ENCODE data around the gene ALOX12. TPM values are rescaled to one million over a fixed set of nuclear protein-coding genes. Genes with fewer than 3 reads are reported as not detected.

The ALOX12 gene
- polyA plus RNA-seq, 1 experiment, result not detected

DNA sequence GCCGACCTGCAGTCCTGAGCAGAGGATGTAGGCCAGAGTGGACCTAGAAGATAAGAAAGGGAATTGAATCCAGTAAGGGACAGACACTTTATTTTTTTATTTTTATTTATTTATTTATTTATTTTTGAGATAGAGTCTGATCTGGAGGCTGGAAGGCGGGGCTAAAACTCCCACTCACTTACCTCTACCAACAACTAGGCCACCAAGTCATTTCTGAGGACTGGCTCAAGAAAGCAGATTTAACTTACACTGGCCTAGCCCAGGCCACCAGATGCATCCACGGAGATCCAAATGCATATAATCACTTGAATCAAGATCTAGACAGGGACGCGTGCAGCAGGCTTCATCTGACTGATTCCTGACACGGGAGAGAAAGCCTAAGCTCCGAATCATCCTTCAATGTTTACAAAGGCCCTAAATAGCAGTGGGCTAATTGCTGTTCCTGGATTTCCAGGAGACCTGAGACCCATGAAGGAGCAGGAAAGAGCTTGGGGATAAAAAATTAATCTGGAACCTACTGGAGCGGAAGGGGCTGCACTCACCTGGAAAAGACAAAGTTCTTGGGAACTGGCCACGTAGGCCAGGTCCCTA is 1.1 kb upstream of the ALOX12 start:
- CTCF ChIA-PET, result interaction anchor here (2.5 to 4.4 kb wide), 2 partner anchors 9 to 84 kb away, joined by 7 to 26 read pairs; no protein-coding TSS in a partner anchor
- H3K36me3 ChIP-seq (ENCODE audit: control insufficient read depth, insufficient read depth, low read length), result peaks cover 11% of the 10 kb centered on the region; the same call in 1 of the 2 replicates
- POLR2A ChIA-PET, result no interaction called here
- TF ChIP-seq CTCF (IDR thresholded peaks at IDR 0.05; ENCODE audit: insufficient read depth, low read depth, low read length), result no peak
- H3K4me3 ChIP-seq (ENCODE audit: low read depth, low read length), result no peak overlapping the region
- DNase-seq (ENCODE audit: low read depth), result no peak
- H3K27me3 ChIP-seq (ENCODE audit: control insufficient read depth, insufficient read depth, low read length), result no peaks in the 10 kb centered on the region

- ChIA-PET POLR2A (no interaction called here), CTCF (interaction anchor here (0.8 to 4.4 kb wide), 6 partner anchors 7 to 330 kb away, joined by 3 to 26 read pairs (median 5); no protein-coding TSS in a partner anchor)
- Histone ChIP-seq H3K36me3 (ENCODE audit: control insufficient read depth, insufficient read depth, low read length) (peaks cover 12% of the 10 kb centered on the region), H3K4me3 (ENCODE audit: low read depth, low read length) (no peak overlapping the region; the same call in 1 of the 2 replicates), H3K27me3 (ENCODE audit: control insufficient read depth, insufficient read depth, low read length) (no peaks in the 10 kb centered on the region)
- TF ChIP-seq CTCF (IDR thresholded peaks at IDR 0.05; ENCODE audit: insufficient read depth, low read depth, low read length), result no peak
- DNase-seq (ENCODE audit: low read depth), result no peak
These were observed 585 bp downstream of the ALOX12 start for GRCh38 chr17:6996256-6997011.

GRCh38 chr17:6997171-6997570 is 1.3 kb downstream of the ALOX12 start:
- ChIA-PET CTCF (no interaction called here), POLR2A (no interaction called here)
- DNase-seq (ENCODE audit: low read depth), result no peak
- Histone ChIP-seq H3K36me3 (ENCODE audit: control insufficient read depth, insufficient read depth, low read length) (peaks cover 13% of the 10 kb centered on the region), H3K27me3 (ENCODE audit: control insufficient read depth, insufficient read depth, low read length) (no peaks in the 10 kb centered on the region), H3K4me3 (ENCODE audit: low read depth, low read length) (no peak overlapping the region)
- TF ChIP-seq CTCF (IDR thresholded peaks at IDR 0.05; ENCODE audit: insufficient read depth, low read depth, low read length), result no peak

DNA sequence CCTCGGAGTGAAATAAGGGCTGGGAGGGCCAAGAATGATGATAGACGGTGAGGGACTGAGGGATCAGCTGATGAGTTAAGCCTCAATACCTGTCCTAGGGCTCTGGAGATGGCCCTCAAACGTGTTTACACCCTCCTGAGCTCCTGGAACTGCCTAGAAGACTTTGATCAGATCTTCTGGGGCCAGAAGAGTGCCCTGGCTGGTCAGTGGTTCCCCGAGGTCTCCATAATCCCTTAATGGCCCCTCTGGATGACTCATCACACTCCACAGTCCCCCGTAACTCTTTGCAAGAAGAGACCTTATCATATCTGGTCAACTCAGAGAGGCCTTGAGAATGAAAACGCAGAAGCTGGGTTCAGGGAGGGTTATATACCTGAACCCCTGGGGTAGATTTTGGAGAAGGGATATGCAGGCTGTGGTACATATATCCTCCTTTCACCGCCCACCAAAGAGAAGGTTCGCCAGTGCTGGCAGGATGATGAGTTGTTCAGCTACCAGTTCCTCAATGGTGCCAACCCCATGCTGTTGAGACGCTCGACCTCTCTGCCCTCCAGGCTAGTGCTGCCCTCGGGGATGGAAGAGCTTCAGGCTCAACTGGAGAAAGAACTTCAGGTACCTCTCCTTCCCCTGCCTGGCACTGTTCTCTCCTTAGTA is 3.1 kb downstream of the ALOX12 start:
- ChIA-PET CTCF (interaction anchor here (1.4 to 13.5 kb wide), 3 partner anchors 14 to 88 kb away, joined by 3 to 183 read pairs (median 7); no protein-coding TSS in a partner anchor), POLR2A (no interaction called here)
- no peak for TF ChIP-seq CTCF (IDR thresholded peaks at IDR 0.05; ENCODE audit: insufficient read depth, low read depth, low read length)
- H3K36me3 ChIP-seq (ENCODE audit: control insufficient read depth, insufficient read depth, low read length), result peaks cover 18% of the 10 kb centered on the region
- no peak overlapping the region for H3K4me3 ChIP-seq (ENCODE audit: low read depth, low read length)
- DNase-seq (ENCODE audit: low read depth), result no peak
- no peaks in the 10 kb centered on the region for H3K27me3 ChIP-seq (ENCODE audit: control insufficient read depth, insufficient read depth, low read length)

All from BJ (cell line).